Keratinocyte (primary cell): ENCODE results near the gene CACNA1C. TPM values are rescaled to one million over a fixed set of nuclear protein-coding genes. Genes with fewer than 3 reads are reported as not detected.
A peak's percentile ranks its signal among the peaks of the same experiment; 100 is the strongest.

Experiments
- DNase-seq: peaks from one replicate; pipeline ENCODE4 v3.0.0-alpha.2; 2011; ENCODE audit warnings: low read depth, missing footprints, low spot score
- FAIRE-seq: peaks from 2 replicates; lab custom pipeline; 2011; peaks lifted over from hg19 to GRCh38; lab: Jason Lieb, UNC
- H2AFZ ChIP-seq: 2 replicates; pipeline ENCODE4 v1.6.0; 2012; ENCODE audit warnings: low read length, control low read depth, inconsistent platforms; ENCODE audit not compliant: control insufficient read depth
- H3K27ac ChIP-seq: 2 replicates; pipeline ENCODE4 v1.5.1; 2011; ENCODE audit warnings: low read length; ENCODE audit not compliant: control insufficient read depth, insufficient read depth
- H3K27me3 ChIP-seq: 3 replicates; pipeline ENCODE4 v1.6.0; 2011; ENCODE audit warnings: low read length; ENCODE audit not compliant: control insufficient read depth, insufficient read depth; ENCODE audit errors: extremely low read depth
- H3K36me3 ChIP-seq, 2 experiments: 2 replicates in 1 of 2; 3 replicates in 1 of 2; pipeline ENCODE4 v1.5.1; 2011; ENCODE audit warnings: low read length in 2 of 2, mild to moderate bottlenecking in 1 of 2; ENCODE audit not compliant: control insufficient read depth in 2 of 2, insufficient read depth in 2 of 2; ENCODE audit errors: extremely low read depth in 1 of 2
- H3K4me1 ChIP-seq: 3 replicates; pipeline ENCODE4 v1.5.1; 2011; ENCODE audit warnings: low read length; ENCODE audit not compliant: control insufficient read depth, insufficient read depth; ENCODE audit errors: extremely low read depth
- H3K4me2 ChIP-seq: 3 replicates; pipeline ENCODE4 v1.6.0; 2011; ENCODE audit warnings: low read depth, low read length; ENCODE audit not compliant: control insufficient read depth, insufficient read depth; ENCODE audit errors: extremely low read depth
- H3K4me3 ChIP-seq, 3 experiments: fragments of 200-600 bp in 1 of 3; sonication (generic) in 1 of 3; 2 replicates in 2 of 3; 3 replicates in 1 of 3; pipeline ENCODE4 v1.5.1; 2011 to 2016; ENCODE audit warnings: low read length in 3 of 3, mild to moderate bottlenecking in 3 of 3, control low read depth in 2 of 3, inconsistent platforms in 1 of 3, low read depth in 1 of 3, mixed read lengths in 1 of 3, mixed run types in 1 of 3, moderate library complexity in 1 of 3; ENCODE audit not compliant: control insufficient read depth in 2 of 3, insufficient read depth in 2 of 3; ENCODE audit errors: extremely low read depth in 1 of 3
- H3K79me2 ChIP-seq: 2 replicates; pipeline ENCODE4 v1.6.0; 2012; ENCODE audit warnings: low read length; ENCODE audit not compliant: control insufficient read depth, insufficient read depth
- H3K9ac ChIP-seq: 3 replicates; pipeline ENCODE4 v1.6.0; 2011; ENCODE audit warnings: low read length; ENCODE audit not compliant: control insufficient read depth, insufficient read depth; ENCODE audit errors: extremely low read depth
- H3K9me1 ChIP-seq: 3 replicates; pipeline ENCODE4 v1.6.0; 2011; ENCODE audit warnings: low read length; ENCODE audit not compliant: control insufficient read depth, insufficient read depth; ENCODE audit errors: extremely low read depth
- H3K9me3 ChIP-seq: 2 replicates; pipeline ENCODE4 v1.5.1; 2012; ENCODE audit warnings: low read depth, low read length; ENCODE audit not compliant: control insufficient read depth
- H4K20me1 ChIP-seq: 3 replicates; pipeline ENCODE4 v1.6.0; 2011; ENCODE audit warnings: low read length; ENCODE audit not compliant: control insufficient read depth, insufficient read depth; ENCODE audit errors: extremely low read depth
- CTCF ChIP-seq, 3 experiments: IDR thresholded peaks in 1 of 3; conservative IDR thresholded peaks in 1 of 3; optimal IDR thresholded peaks in 1 of 3; 2 replicates in 2 of 3; 3 replicates in 1 of 3; pipeline versions ENCODE3 to v1.5.1; 2011; ENCODE audit warnings: low read length in 3 of 3, mild to moderate bottlenecking in 3 of 3, moderate library complexity in 2 of 3, control low read depth in 1 of 3, inconsistent platforms in 1 of 3; ENCODE audit not compliant: insufficient read depth in 2 of 3; ENCODE audit errors: extremely low read depth in 1 of 3
- EZH2 ChIP-seq: IDR thresholded peaks from one replicate; pipeline ENCODE4 v1.6.1; 2012; ENCODE audit warnings: inconsistent platforms, mild to moderate bottlenecking, low read length, moderate library complexity
- dilution Hi-C: fragments of 300-500 bp; cut with MboI; formaldehyde crosslinking; loops from one replicate; pipeline ENCODE4 v1.7.0; 2020; ENCODE audit warnings: low sequenced_read_pairs; ENCODE audit not compliant: extremely low pct_ligation_motif_present
- polyA plus RNA-seq, 5 experiments: library from polyadenylated mRNA; depleted of rRNA in 3 of 5; stranded (reverse) in 3 of 5; stranded (forward) in 1 of 5; unstranded in 1 of 5; fragments of >200 nt; gene quantifications; 1 replicate in 1 of 5; 2 replicates in 3 of 5; 3 replicates in 1 of 5; pipeline versions ENCODE4 v1.2.1 to v1.2.3, GENCODE V29; 2011 to 2012; ENCODE audit warnings: missing spikeins in 2 of 5, low read depth in 1 of 5, low replicate concordance in 1 of 5

Gene CACNA1C
- polyA plus RNA-seq, 1 donor (not counting 4 experiments of a cell fraction or from before 2014, with no cell fraction given), result not detected

DNA sequence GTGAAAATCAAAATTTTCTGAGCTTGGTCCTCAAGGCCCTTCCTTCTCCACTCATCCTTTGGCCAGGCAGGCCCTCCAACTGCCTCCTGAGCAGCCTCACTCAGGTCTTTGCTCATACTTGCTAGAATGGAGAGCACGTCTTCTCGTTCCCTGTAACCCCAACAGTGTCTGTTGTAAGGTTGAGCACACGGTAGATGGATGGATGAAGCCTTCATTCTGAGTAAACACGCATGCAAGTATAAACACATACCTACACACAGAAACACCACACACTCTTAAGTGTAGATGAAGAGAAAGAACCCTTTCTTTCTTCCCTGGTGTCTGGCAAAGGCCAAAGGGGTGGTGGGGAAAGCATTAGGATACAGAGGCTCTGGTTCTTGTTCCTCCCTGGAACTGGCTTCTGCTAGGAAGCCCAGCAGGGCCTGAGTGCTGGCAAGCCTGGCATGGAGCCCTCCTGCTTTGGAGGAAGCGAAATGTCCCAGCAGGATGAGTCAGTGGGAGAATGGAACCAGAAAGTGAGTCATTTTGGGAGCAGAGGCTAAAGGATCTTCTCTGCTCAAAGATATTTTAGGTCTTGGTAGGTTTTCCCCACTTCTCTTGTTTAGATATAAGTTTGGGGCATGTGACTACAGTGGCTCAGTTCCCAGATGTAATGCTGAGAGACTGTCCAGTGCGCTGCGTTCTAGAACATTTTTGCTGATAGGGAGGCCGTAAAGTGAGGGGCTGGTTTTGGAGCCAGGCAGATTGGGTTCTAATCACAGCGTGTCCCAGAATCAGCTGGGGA is 127.4 kb downstream of the CACNA1C start:
- no peaks in the 10 kb centered on the region for H3K9me1 ChIP-seq
- no peak overlapping the region for H2AFZ ChIP-seq
- H3K79me2 ChIP-seq, result no peaks in the 10 kb centered on the region
- no peaks in the 10 kb centered on the region for H4K20me1 ChIP-seq
- no peak overlapping the region for H3K9ac ChIP-seq
- no peaks in the 10 kb centered on the region for H3K36me3 ChIP-seq
- H3K27me3 ChIP-seq, result peaks cover 3% of the 10 kb centered on the region
- H3K4me3 ChIP-seq, result no peak overlapping the region
- dilution Hi-C loops, result no loop called here
- TF ChIP-seq CTCF (optimal IDR thresholded peaks at IDR 0.05 in 1 of 3, IDR thresholded peaks at IDR 0.05 in 1 of 3, conservative IDR thresholded peaks at IDR 0.05 in 1 of 3; ENCODE audit: extremely low read depth in 1 of 3, insufficient read depth in 2 of 3, low read length in 3 of 3) (no peak), EZH2 (no peak)
- peak overlapping the region; percentile 16 for H3K4me2 ChIP-seq
- H3K9me3 ChIP-seq, result no peaks in the 10 kb centered on the region
- DNase-seq (no peak), FAIRE-seq (peak; percentile 72)
- H3K27ac ChIP-seq, result no peak overlapping the region
- H3K4me1 ChIP-seq, result peaks cover 11% of the 10 kb centered on the region

GRCh38 chr12:2180737-2181082 is 127.9 kb downstream of the CACNA1C start:
- FAIRE-seq (no peak), DNase-seq (no peak)
- Histone ChIP-seq H3K27ac (no peak overlapping the region), H3K79me2 (no peaks in the 10 kb centered on the region), H3K9me1 (no peaks in the 10 kb centered on the region), H3K36me3 (no peaks in the 10 kb centered on the region), H2AFZ (no peak overlapping the region), H3K4me2 (no peak overlapping the region), H3K9ac (no peak overlapping the region), H4K20me1 (no peaks in the 10 kb centered on the region), H3K27me3 (peaks cover 3% of the 10 kb centered on the region), H3K9me3 (no peaks in the 10 kb centered on the region), H3K4me3 (no peak overlapping the region), H3K4me1 (peaks cover 11% of the 10 kb centered on the region)
- dilution Hi-C loops, result no loop called here
- TF ChIP-seq CTCF (optimal IDR thresholded peaks at IDR 0.05 in 1 of 3, IDR thresholded peaks at IDR 0.05 in 1 of 3, conservative IDR thresholded peaks at IDR 0.05 in 1 of 3; ENCODE audit: extremely low read depth in 1 of 3, insufficient read depth in 2 of 3, low read length in 3 of 3) (no peak), EZH2 (no peak)
